Ovary (tissue), 9 donors: ENCODE data around the gene CLASP1. TPM values are rescaled to one million over a fixed set of nuclear protein-coding genes. Genes with fewer than 3 reads are reported as not detected.

ENCODE experiments used
- DNase-seq, 5 donors: peaks; one replicate each; pipeline ENCODE4 v3.0.0-alpha.2; 2019 to 2020
- H3K27ac ChIP-seq, 2 donors: fragments of 200-600 bp; one replicate each; pipeline versions ENCODE4 v1.5.1 to v1.8.0; 2019 to 2022
- H3K27me3 ChIP-seq: fragments of 200-600 bp; one replicate; pipeline ENCODE4 v1.8.0; 2022
- H3K36me3 ChIP-seq: fragments of 200-600 bp; sonication (generic); one replicate; pipeline ENCODE4 v1.5.1; 2019
- H3K4me1 ChIP-seq: one replicate; pipeline ENCODE4 v1.8.1; 2013; ENCODE audit warnings: mild to moderate bottlenecking, moderate library complexity; ENCODE audit not compliant: insufficient read depth
- H3K4me3 ChIP-seq: fragments of 200-600 bp; sonication (generic); one replicate; pipeline ENCODE4 v1.5.1; 2017
- H3K9me3 ChIP-seq, 2 donors: fragments of 200-600 bp in 1 of 2; sonication (generic) in 1 of 2; one replicate each; pipeline versions ENCODE4 v1.5.1 to v1.8.1; 2013 to 2019; ENCODE audit warnings: mild to moderate bottlenecking in 1 of 2, moderate library complexity in 1 of 2
- EP300 ChIP-seq: sonication (generic); formaldehyde crosslinking; IDR thresholded peaks from one replicate; pipeline ENCODE4 v1.6.1; 2017; ENCODE audit warnings: antibody characterized with exemption
- POLR2A ChIP-seq: fragments of 450-650 bp; IDR thresholded peaks from one replicate; pipeline ENCODE4 v1.6.1; 2017; ENCODE audit warnings: antibody characterized with exemption, mild to moderate bottlenecking, moderate library complexity
- WGBS, 3 donors: extraction: QIAGEN DNeasy Blood & Tissue Kit in 1 of 3; methylation state at CpG; one replicate each; pipeline versions ENCODE4 v1.1.5 to v1.1.7; 2013 to 2017; 5-methylcytosine and 5-hydroxymethylcytosine counted together
- intact Hi-C, 4 donors: fragments of 100-400 bp; cut with DNase I; formaldehyde crosslinking; loops; one replicate each; pipeline versions ENCODE4 v1.11.0 to v1.15.1; 2022 to 2023
- polyA plus RNA-seq, 2 donors: library from polyadenylated mRNA; stranded (reverse); fragments of 200-250 nt in 1 of 2; fragments of 350-450 nt in 1 of 2; fragmentation: Illumina TruSeq in 1 of 2; extraction: RNeasy Lipid Tissue Mini Kit (QIAGEN cat#74804) in 1 of 2; gene quantifications; one replicate each; pipeline ENCODE4 v1.2.3, GENCODE V29; 2013 to 2014
- total RNA-seq, 7 donors: library from RNA; depleted of rRNA in 2 of 7; stranded (reverse); fragments of >200 nt in 2 of 7; fragmentation: NEBNext Ultra II Directional in 3 of 7; extraction: Animal tissue kit (Norgen Biotek cat#: 25700) in 3 of 7; gene quantifications; one replicate each; pipeline versions ENCODE4 v1.1.0 to v1.2.4, GENCODE V29; 2016 to 2023
- TF ChIP-seq, protein P1 (sequence below), 3 donors: fragments of 450-650 bp in 2 of 3; fragments of 200-600 bp in 1 of 3; IDR thresholded peaks; one replicate each; pipeline versions ENCODE4 v1.5.1 to v1.8.0; 2016 to 2022; ENCODE audit warnings: antibody characterized with exemption in 3 of 3, mild to moderate bottlenecking in 1 of 3
- donor health status: DM: no; HTN: no; CAD: no; lungs with moderate emphysema.
- donor health status: DM: no; HTN: no; CAD: no.
- donor health status: Bipolar disorder and iron deficiency.
- donor health status: DM: yes; HTN: yes; CAD: no.
- donor health status: DM: no; HTN: no; CAD: no.
- donor health status: DM: yes; HTN: yes; CAD: no.

The CLASP1 gene
- total and polyA plus RNA-seq, 9 donors: 15.8 to 58.7 (median 47.9) TPM

DNA sequence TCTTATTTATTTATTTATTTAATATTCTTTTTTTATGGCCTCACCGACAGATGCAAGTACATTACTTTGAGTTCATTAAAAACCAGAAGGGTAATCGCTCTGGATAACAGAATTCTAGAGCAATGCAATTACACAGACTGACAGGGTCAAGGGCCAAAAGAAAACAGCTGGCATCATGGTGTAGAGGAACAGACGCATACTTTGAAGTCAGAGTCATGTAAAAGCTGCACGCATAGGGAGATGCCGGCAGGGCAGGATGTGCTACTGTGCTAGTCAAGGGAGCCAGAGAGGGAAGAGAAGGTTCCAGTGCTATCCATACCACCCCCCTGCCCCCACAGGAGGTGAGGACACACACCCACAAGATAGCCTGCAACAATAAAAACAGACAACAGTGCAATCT lies 249.1 kb downstream of the CLASP1 start:
- no peak for TF ChIP-seq EP300
- TF ChIP-seq, protein P1, sequence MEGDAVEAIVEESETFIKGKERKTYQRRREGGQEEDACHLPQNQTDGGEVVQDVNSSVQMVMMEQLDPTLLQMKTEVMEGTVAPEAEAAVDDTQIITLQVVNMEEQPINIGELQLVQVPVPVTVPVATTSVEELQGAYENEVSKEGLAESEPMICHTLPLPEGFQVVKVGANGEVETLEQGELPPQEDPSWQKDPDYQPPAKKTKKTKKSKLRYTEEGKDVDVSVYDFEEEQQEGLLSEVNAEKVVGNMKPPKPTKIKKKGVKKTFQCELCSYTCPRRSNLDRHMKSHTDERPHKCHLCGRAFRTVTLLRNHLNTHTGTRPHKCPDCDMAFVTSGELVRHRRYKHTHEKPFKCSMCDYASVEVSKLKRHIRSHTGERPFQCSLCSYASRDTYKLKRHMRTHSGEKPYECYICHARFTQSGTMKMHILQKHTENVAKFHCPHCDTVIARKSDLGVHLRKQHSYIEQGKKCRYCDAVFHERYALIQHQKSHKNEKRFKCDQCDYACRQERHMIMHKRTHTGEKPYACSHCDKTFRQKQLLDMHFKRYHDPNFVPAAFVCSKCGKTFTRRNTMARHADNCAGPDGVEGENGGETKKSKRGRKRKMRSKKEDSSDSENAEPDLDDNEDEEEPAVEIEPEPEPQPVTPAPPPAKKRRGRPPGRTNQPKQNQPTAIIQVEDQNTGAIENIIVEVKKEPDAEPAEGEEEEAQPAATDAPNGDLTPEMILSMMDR (IDR thresholded peaks at IDR 0.05): no peak
- no peak for TF ChIP-seq POLR2A
- H3K27me3 ChIP-seq: no peaks in the 10 kb centered on the region
- DNase-seq: no peak
- no peaks in the 10 kb centered on the region for H3K9me3 ChIP-seq
- 82 to 89% (median 88%) methylated on average over 5 of the region's 5 CpGs for WGBS, 3 donors
- no peak overlapping the region for H3K27ac ChIP-seq
- no peak overlapping the region for H3K4me3 ChIP-seq
- no peaks in the 10 kb centered on the region for H3K36me3 ChIP-seq
- intact Hi-C loops: no loop called here
- H3K4me1 ChIP-seq: no peaks in the 10 kb centered on the region

DNA sequence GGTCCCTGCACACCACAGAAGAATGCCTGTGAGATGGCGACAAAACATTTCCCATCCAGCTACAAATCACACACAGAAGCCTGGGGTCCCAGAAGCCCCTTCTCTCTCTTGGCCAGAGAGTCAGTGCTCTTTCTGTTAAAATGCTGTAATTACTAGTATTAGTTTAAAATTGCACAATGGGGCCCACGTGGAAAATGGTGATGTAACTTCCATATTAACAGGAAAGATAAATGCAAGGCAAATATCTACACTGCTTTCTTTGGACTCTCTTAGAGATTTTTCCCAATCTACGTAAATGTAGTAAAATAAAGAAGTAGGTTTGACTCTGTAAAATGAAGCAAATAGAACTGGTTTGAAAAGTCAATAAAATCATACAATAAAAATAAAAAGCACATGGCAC lies 250.4 kb downstream of the CLASP1 start:
- no peak overlapping the region for H3K27ac ChIP-seq
- no peak for DNase-seq
- WGBS, 3 donors: 83 to 90% (median 88%) methylated on average over 3 of the region's 3 CpGs
- no peak overlapping the region for H3K4me3 ChIP-seq
- H3K36me3 ChIP-seq: no peaks in the 10 kb centered on the region
- H3K27me3 ChIP-seq: no peaks in the 10 kb centered on the region
- TF ChIP-seq POLR2A (no peak), EP300 (no peak)
- TF ChIP-seq, protein P1 (IDR thresholded peaks at IDR 0.05): no peak
- no peaks in the 10 kb centered on the region for H3K9me3 ChIP-seq
- intact Hi-C loops: loop anchor here in 1 of 4 donors (10.0 kb wide), 1 partner anchor 136 kb away; the partner anchor contains the start of gene RNU4ATAC
- no peaks in the 10 kb centered on the region for H3K4me1 ChIP-seq

DNA sequence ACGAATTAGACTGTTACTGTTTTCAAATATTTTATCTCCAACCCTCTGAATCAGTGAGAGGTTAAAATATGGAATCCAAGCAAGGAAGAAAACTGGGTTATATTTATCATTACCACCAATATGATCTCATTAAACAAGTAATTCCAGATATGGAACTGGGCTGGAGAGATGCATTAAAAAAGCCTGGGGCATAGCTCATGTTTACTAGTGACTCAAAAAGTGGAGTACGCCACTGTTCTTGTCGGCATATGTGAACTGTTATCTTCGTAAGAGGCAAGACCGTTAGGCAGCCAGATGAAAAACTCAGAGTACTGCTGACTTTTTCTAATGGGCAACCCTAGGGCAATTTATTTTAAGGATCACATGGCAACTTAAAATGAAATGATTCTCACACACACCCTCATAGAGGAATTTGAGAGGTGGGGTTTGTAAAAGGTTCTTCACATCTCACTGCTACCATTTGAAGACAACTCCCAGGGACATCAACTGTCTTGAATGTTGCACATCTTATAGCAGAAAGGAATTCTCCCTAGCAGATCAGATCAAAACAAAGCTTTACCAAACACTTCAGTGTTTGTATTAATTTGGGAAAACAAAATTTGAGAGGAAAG lies 259.1 kb downstream of the CLASP1 start:
- Histone ChIP-seq H3K9me3 (no peaks in the 10 kb centered on the region), H3K27me3 (no peaks in the 10 kb centered on the region), H3K4me3 (no peak overlapping the region), H3K27ac (no peak overlapping the region), H3K4me1 (peaks cover 6% of the 10 kb centered on the region), H3K36me3 (no peaks in the 10 kb centered on the region)
- no peak for TF ChIP-seq EP300
- no peak for TF ChIP-seq POLR2A
- TF ChIP-seq, protein P1 (IDR thresholded peaks at IDR 0.05): no peak
- no peak for DNase-seq
- WGBS, 3 donors: 29 to 49% (median 39%) methylated on average over 5 of the region's 5 CpGs
- intact Hi-C loops: loop anchor here in 1 of 4 donors (10.0 kb wide), 1 partner anchor 145 kb away; the partner anchor contains the start of gene RNU4ATAC

DNA sequence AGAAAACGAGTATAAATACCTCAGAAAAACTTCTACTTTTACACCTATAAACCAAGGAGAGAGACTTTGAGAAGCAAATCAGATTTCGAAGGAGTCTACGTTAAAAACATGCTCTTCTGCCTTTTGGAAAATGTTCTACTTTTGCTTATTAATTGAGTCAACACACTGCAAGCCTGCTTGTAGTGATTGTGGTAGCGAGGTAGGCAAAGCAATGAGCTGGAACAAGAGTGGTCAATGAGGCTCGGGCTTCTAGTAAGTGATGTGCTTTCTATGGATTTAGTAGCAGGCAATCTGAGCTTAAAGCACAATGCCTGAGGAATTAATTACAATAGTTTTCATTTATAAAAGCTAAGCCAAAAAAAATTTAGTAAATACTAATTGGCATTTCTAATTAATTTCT lies 260.9 kb downstream of the CLASP1 start:
- Histone ChIP-seq H3K36me3 (no peaks in the 10 kb centered on the region), H3K9me3 (no peaks in the 10 kb centered on the region), H3K27ac (no peak overlapping the region), H3K4me1 (peaks cover 6% of the 10 kb centered on the region), H3K4me3 (no peak overlapping the region), H3K27me3 (no peaks in the 10 kb centered on the region)
- TF ChIP-seq EP300: no peak
- TF ChIP-seq, protein P1 (IDR thresholded peaks at IDR 0.05): no peak
- DNase-seq: no peak
- 19 to 48% (median 22%) methylated on average over 5 of the region's 5 CpGs for WGBS, 3 donors
- intact Hi-C loops: no loop called here
